Measurements from ENCODE around the gene P2RX3. TPM values are rescaled to one million over a fixed set of nuclear protein-coding genes. Genes with fewer than 3 reads are reported as not detected.

The P2RX3 gene
- total RNA-seq, 4 donors from 2014 or later, result not detected

DNA sequence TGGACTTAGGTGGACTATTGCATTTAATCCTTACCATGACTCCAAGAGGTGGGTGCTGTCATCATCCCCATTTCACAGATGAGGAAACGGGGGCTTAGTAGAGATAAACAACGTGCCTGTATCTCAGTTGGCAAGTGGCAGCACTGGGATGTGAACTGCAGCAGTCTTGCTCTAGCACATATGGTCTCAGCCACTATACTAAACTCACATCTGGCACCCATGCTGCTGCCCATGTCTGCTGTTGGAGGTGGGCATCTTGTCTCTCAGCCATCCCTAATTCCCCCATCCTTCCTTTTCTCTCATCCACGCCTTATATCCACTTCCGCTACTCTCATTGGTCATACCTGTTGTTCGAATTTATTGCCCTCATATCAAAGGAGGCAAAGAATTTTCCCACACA lies 39.0 kb downstream of the P2RX3 start:
- WGBS, 2 donors, result 56 to 60% methylated on average over 5 of the region's 5 CpGs
- intact Hi-C loops (cut with DNase I; ENCODE audit: low total_unique reads), result no loop called here
- no peak overlapping the region for H3K4me3 ChIP-seq (ENCODE audit: low read depth, poor library complexity, severe bottlenecking)
- no peak for TF ChIP-seq POLR2A (IDR thresholded peaks at IDR 0.05)
- TF ChIP-seq, protein P1, sequence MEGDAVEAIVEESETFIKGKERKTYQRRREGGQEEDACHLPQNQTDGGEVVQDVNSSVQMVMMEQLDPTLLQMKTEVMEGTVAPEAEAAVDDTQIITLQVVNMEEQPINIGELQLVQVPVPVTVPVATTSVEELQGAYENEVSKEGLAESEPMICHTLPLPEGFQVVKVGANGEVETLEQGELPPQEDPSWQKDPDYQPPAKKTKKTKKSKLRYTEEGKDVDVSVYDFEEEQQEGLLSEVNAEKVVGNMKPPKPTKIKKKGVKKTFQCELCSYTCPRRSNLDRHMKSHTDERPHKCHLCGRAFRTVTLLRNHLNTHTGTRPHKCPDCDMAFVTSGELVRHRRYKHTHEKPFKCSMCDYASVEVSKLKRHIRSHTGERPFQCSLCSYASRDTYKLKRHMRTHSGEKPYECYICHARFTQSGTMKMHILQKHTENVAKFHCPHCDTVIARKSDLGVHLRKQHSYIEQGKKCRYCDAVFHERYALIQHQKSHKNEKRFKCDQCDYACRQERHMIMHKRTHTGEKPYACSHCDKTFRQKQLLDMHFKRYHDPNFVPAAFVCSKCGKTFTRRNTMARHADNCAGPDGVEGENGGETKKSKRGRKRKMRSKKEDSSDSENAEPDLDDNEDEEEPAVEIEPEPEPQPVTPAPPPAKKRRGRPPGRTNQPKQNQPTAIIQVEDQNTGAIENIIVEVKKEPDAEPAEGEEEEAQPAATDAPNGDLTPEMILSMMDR (IDR thresholded peaks at IDR 0.05), result no peak
- no peak for DNase-seq (ENCODE audit: low spot score in 2 of 2)

DNA sequence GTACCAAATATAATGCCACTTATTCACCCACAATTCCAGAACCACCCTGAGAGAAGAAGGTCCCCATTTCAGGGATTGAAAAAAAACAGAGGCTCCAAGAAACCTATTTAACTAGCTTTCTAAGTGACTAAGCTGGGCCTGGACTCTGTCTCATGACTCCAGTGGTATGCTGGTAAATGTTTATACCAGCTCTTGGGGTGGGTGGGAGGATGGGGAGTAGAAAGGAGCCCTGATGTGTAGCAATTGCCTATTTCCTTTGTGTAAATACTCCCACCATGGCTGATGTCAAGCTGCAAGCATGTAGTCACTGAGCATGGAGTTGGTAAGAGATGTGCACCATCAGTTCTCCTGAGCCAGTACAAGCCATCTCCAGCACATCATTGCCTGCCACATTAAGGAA lies 40.0 kb downstream of the P2RX3 start:
- H3K4me3 ChIP-seq (ENCODE audit: low read depth, poor library complexity, severe bottlenecking), result no peak overlapping the region
- intact Hi-C loops (cut with DNase I; ENCODE audit: low total_unique reads), result no loop called here
- DNase-seq (ENCODE audit: low spot score in 2 of 2), result no peak
- TF ChIP-seq, protein P1 (IDR thresholded peaks at IDR 0.05), result no peak
- TF ChIP-seq POLR2A (IDR thresholded peaks at IDR 0.05), result no peak

GRCh38 chr11:57379732-57380131 lies 41.6 kb downstream of the P2RX3 start:
- 33 to 38% methylated on average over 10 of the region's 10 CpGs for WGBS, 2 donors
- no peak overlapping the region for H3K4me3 ChIP-seq (ENCODE audit: low read depth, poor library complexity, severe bottlenecking)
- TF ChIP-seq, protein P1 (IDR thresholded peaks at IDR 0.05), result no peak
- TF ChIP-seq POLR2A (IDR thresholded peaks at IDR 0.05), result no peak
- intact Hi-C loops (cut with DNase I; ENCODE audit: low total_unique reads), result no loop called here
- DNase-seq (ENCODE audit: low spot score in 2 of 2), result no peak

DNA sequence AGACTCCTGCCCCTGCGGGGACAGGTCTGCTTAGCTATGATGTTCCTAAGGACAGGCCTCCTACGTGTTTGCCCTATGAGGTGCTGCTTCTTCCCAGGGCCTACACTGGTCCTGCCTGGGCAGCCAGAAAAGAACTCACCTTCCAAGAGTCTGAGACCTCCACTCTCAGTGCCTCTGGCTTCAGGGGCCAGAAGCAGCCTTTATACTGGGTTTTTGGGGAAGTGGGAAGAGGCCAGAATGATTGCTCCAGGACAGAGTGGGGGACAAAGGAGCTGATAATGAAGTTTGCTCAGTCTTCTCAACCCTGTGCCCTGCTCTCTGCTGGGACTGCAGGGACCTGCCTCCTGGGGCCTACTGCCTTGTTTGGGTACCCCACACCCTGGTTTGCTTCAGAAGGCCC lies 42.8 kb downstream of the P2RX3 start, which contains the start of gene PRG3:
TSS of gene PRG3 (minus strand) at position 176 of the 400 bp plus-strand sequence. CDS start 442 bp downstream, outside the sequence.
- intact Hi-C loops (cut with DNase I; ENCODE audit: low total_unique reads), result no loop called here
- 74 to 78% methylated on average over 2 of the region's 2 CpGs for WGBS, 2 donors
- no peak for TF ChIP-seq POLR2A (IDR thresholded peaks at IDR 0.05)
- TF ChIP-seq, protein P1 (IDR thresholded peaks at IDR 0.05), result no peak
- DNase-seq (ENCODE audit: low spot score in 2 of 2), result no peak
- H3K4me3 ChIP-seq (ENCODE audit: low read depth, poor library complexity, severe bottlenecking), result no peak within 1 kb of the TSS

- no peak overlapping the region for H3K4me3 ChIP-seq (ENCODE audit: low read depth, poor library complexity, severe bottlenecking)
- DNase-seq (ENCODE audit: low spot score in 2 of 2), result no peak
- 94 to 95% methylated on average over 5 of the region's 5 CpGs for WGBS, 2 donors
- TF ChIP-seq, protein P1 (IDR thresholded peaks at IDR 0.05), result no peak
- no peak for TF ChIP-seq POLR2A (IDR thresholded peaks at IDR 0.05)
- intact Hi-C loops (cut with DNase I; ENCODE audit: low total_unique reads), result no loop called here
These were observed 48.2 kb downstream of the P2RX3 start for GRCh38 chr11:57386178-57386940.
